Measurements from ENCODE around the gene KITLG. TPM values are rescaled to one million over a fixed set of nuclear protein-coding genes. Genes with fewer than 3 reads are reported as not detected.
"Not testable (repeated sequence)": the region's sequence is repeated elsewhere in the genome, so short reads cannot be mapped to it uniquely, and the experiment has no call there.

Gene KITLG
- polyA plus RNA-seq, 12 donors: 11.6 to 27.8 (median 18.9) TPM; not detected in 1

- DNase-seq: no peak
Measured at GRCh38 chr12:88578276-88579160, 1.8 kb downstream of the KITLG start.

GRCh38 chr12:88577537-88577936 is 2.7 kb downstream of the KITLG start:
- DNase-seq: no peak

- no peak for DNase-seq
Measured at GRCh38 chr12:88576866-88577265, 3.4 kb downstream of the KITLG start.

GRCh38 chr12:88575361-88575970 is 4.8 kb downstream of the KITLG start:
- no peak for DNase-seq

- DNase-seq: no peak
Measured at GRCh38 chr12:88574278-88574677, 6.0 kb downstream of the KITLG start.

GRCh38 chr12:88573583-88573982 is 6.7 kb downstream of the KITLG start:
- DNase-seq: no peak

GRCh38 chr12:88572781-88573549 is 7.3 kb downstream of the KITLG start:
- DNase-seq: no peak

- DNase-seq: no peak
Measured at GRCh38 chr12:88571543-88571942, 8.7 kb downstream of the KITLG start.

- DNase-seq: no peak
Measured at GRCh38 chr12:88570103-88570502, 10.2 kb downstream of the KITLG start.

- DNase-seq: no peak
Measured at GRCh38 chr12:88566430-88566829, 13.8 kb downstream of the KITLG start.

- no peak for DNase-seq
Measured at GRCh38 chr12:88562846-88563582, 17.3 kb downstream of the KITLG start.

GRCh38 chr12:88562151-88562550 is 18.1 kb downstream of the KITLG start:
- no peak for DNase-seq

- DNase-seq: no peak
Measured at GRCh38 chr12:88559772-88560171, 20.5 kb downstream of the KITLG start.

GRCh38 chr12:88559199-88559598 is 21.1 kb downstream of the KITLG start:
- DNase-seq: no peak

GRCh38 chr12:88558340-88558867 is 21.9 kb downstream of the KITLG start:
- DNase-seq: no peak

GRCh38 chr12:88556213-88556774 is 24.0 kb downstream of the KITLG start:
- DNase-seq: no peak

GRCh38 chr12:88553941-88554658 is 26.2 kb downstream of the KITLG start:
- no peak for DNase-seq

- DNase-seq: no peak
Measured at GRCh38 chr12:88552610-88553079, 27.6 kb downstream of the KITLG start.

- DNase-seq: no peak
Measured at GRCh38 chr12:88549929-88550328, 30.3 kb downstream of the KITLG start.

GRCh38 chr12:88547949-88548348 is 32.3 kb downstream of the KITLG start:
- not testable (repeated sequence) for DNase-seq

Measured in muscle of arm (tissue), 12 donors.